CD4-positive, alpha-beta T cell treated with Interleukin-2 at 100 ng/mL for 4 hours (primary cell): ENCODE measurements around the gene USP50.
"Not testable (repeated sequence)": the region's sequence is repeated elsewhere in the genome, so short reads cannot be mapped to it uniquely, and the experiment has no call there.

Source experiments
- DNase-seq: peaks from one replicate; pipeline ENCODE4 v3.0.0-alpha.2; 2020; ENCODE audit warnings: low spot score

USP50 gene

GRCh38 chr15:50503144-50503543 lies 43.3 kb downstream of the USP50 start:
- DNase-seq: no peak

- DNase-seq: no peak
Observed at GRCh38 chr15:50501815-50502214, 44.7 kb downstream of the USP50 start.

GRCh38 chr15:50500352-50500751 lies 46.1 kb downstream of the USP50 start:
- no peak for DNase-seq

GRCh38 chr15:50496692-50497091 lies 49.8 kb downstream of the USP50 start:
- DNase-seq: no peak

- DNase-seq: not testable (repeated sequence)
Observed at GRCh38 chr15:50494547-50494946, 51.9 kb downstream of the USP50 start.

- no peak for DNase-seq
Observed at GRCh38 chr15:50493625-50494024, 52.8 kb downstream of the USP50 start.

GRCh38 chr15:50487287-50487686 lies 59.2 kb downstream of the USP50 start:
- no peak for DNase-seq

- no peak for DNase-seq
Observed at GRCh38 chr15:50485389-50485788, 61.1 kb downstream of the USP50 start.

- no peak for DNase-seq
Observed at GRCh38 chr15:50484781-50485180, 61.7 kb downstream of the USP50 start.

- no peak for DNase-seq
Observed at GRCh38 chr15:50476143-50476542, 70.3 kb downstream of the USP50 start.

- no peak for DNase-seq
Observed at GRCh38 chr15:50471072-50471471, 75.4 kb downstream of the USP50 start.

GRCh38 chr15:50463423-50464358 lies 82.8 kb downstream of the USP50 start:
- DNase-seq: no peak

- no peak for DNase-seq
Observed at GRCh38 chr15:50458348-50459112, 87.9 kb downstream of the USP50 start.

- no peak for DNase-seq
Observed at GRCh38 chr15:50452927-50453326, 93.5 kb downstream of the USP50 start.
